ENCODE measurements around the gene ZNF248. TPM values are rescaled to one million over a fixed set of nuclear protein-coding genes. Genes with fewer than 3 reads are reported as not detected.

ZNF248 gene
- polyA plus RNA-seq, 1 experiment = 10.2 TPM

DNA sequence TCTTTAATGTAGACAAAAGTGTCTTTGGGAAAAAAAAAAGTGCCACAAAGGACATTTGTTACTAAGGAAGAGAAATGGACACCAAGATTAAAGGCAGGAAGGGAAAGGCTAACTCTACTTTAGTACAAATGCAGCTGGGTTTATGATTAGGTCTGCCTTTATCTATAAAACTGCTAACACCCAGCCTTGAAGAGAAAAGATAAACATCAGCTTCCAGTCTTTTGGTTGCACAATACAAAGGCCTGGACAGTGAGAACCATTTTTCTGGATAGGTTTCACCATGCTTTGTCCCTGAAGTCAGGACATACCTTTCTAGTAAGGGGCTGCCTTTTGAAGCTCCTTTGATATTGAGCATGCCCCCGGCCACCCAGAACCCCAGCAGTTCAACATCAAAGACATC is 45.1 kb downstream of the ZNF248 start:
- POLR2A ChIA-PET = no interaction called here
- Histone ChIP-seq H3K4me3 (ENCODE audit: low read depth, low read length) (no peak overlapping the region), H3K9me3 (ENCODE audit: control insufficient read depth, insufficient read depth, low read length) (peaks cover 9% of the 10 kb centered on the region; the same call in 1 of the 2 replicates), H3K27ac (ENCODE audit: low read depth, low read length) (no peak overlapping the region), H3K27me3 (ENCODE audit: control insufficient read depth, insufficient read depth, low read length) (no peaks in the 10 kb centered on the region)
- TF ChIP-seq, protein P1, sequence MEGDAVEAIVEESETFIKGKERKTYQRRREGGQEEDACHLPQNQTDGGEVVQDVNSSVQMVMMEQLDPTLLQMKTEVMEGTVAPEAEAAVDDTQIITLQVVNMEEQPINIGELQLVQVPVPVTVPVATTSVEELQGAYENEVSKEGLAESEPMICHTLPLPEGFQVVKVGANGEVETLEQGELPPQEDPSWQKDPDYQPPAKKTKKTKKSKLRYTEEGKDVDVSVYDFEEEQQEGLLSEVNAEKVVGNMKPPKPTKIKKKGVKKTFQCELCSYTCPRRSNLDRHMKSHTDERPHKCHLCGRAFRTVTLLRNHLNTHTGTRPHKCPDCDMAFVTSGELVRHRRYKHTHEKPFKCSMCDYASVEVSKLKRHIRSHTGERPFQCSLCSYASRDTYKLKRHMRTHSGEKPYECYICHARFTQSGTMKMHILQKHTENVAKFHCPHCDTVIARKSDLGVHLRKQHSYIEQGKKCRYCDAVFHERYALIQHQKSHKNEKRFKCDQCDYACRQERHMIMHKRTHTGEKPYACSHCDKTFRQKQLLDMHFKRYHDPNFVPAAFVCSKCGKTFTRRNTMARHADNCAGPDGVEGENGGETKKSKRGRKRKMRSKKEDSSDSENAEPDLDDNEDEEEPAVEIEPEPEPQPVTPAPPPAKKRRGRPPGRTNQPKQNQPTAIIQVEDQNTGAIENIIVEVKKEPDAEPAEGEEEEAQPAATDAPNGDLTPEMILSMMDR (IDR thresholded peaks at IDR 0.05; ENCODE audit: low read depth, low read length) = no peak
- CTCF ChIA-PET = no interaction called here
- no peak for DNase-seq (ENCODE audit: low read depth, low spot score)

DNA sequence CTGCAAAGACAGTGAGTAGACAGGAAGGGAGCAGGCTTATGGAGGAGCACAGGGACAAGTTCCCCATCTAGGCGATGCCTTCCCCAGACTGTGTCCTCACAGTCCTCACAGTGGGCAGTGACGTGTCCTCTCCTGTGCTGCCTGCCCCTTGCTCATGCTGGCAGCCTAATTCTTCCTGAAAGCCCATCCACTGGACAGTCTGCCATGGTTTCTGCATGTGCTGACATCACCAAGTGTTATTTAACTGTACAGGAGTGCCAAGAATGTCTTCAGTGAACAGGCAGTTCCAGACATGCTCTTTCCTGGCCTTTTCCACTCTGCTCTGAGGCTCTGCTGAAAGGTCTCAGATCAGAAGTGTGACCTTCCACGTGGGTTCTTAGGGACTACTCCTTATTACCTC is 54.1 kb downstream of the ZNF248 start:
- Histone ChIP-seq H3K27me3 (ENCODE audit: control insufficient read depth, insufficient read depth, low read length) (no peaks in the 10 kb centered on the region), H3K27ac (ENCODE audit: low read depth, low read length) (no peak overlapping the region), H3K9me3 (ENCODE audit: control insufficient read depth, insufficient read depth, low read length) (no peaks in the 10 kb centered on the region; the same call in 1 of the 2 replicates), H3K4me3 (ENCODE audit: low read depth, low read length) (no peak overlapping the region)
- ChIA-PET CTCF (no interaction called here), POLR2A (no interaction called here)
- TF ChIP-seq, protein P1 (IDR thresholded peaks at IDR 0.05; ENCODE audit: low read depth, low read length) = no peak
- no peak for DNase-seq (ENCODE audit: low read depth, low spot score)

GRCh38 chr10:37801557-37801956 is 55.9 kb downstream of the ZNF248 start:
- no peak overlapping the region for H3K4me3 ChIP-seq (ENCODE audit: low read depth, low read length)
- TF ChIP-seq, protein P1 (IDR thresholded peaks at IDR 0.05; ENCODE audit: low read depth, low read length) = no peak
- H3K27ac ChIP-seq (ENCODE audit: low read depth, low read length) = no peak overlapping the region
- DNase-seq (ENCODE audit: low read depth, low spot score) = no peak
- ChIA-PET POLR2A (no interaction called here), CTCF (interaction anchor here (1.0 kb wide), 1 partner anchor 175 kb away, joined by 3 read pairs; no protein-coding TSS in a partner anchor)
- no peaks in the 10 kb centered on the region for H3K27me3 ChIP-seq (ENCODE audit: control insufficient read depth, insufficient read depth, low read length)
- no peaks in the 10 kb centered on the region; the same call in 1 of the 2 replicates for H3K9me3 ChIP-seq (ENCODE audit: control insufficient read depth, insufficient read depth, low read length)

DNA sequence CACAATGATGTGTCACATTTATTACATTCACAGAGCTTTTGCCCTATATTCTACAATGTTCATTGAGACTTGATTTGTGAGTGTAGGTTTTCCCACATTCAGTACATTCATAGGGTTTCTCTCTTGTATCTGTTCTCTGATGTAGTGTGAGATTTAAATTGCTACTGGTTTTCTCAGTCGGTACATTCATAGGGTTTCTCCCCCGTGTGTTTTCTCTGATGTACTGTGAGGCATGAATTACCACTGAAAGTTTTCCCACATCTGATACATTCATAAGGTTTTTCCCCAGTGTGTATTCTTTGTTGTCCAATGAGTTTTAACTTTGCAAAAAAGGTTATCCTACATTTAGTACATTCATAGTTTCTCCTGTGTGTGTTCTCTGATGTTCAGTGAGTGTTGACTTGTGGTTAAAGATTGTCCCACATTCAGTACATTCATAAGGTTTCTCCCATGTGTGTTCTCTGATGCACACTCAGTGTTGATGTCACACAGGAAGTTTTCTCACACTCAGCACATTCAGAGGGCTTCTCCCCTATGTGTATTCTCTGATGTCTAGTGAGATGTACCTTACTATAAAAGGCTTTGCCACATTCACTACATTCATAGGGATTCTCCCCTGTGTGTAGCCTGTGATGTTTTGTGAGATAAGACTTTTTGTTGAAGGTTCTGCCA is 63.0 kb downstream of the ZNF248 start:
- no peak for DNase-seq (ENCODE audit: low read depth, low spot score)
- H3K4me3 ChIP-seq (ENCODE audit: low read depth, low read length) = no peak overlapping the region
- no peaks in the 10 kb centered on the region for H3K27me3 ChIP-seq (ENCODE audit: control insufficient read depth, insufficient read depth, low read length)
- CTCF ChIA-PET = no interaction called here
- POLR2A ChIA-PET = no interaction called here
- H3K9me3 ChIP-seq (ENCODE audit: control insufficient read depth, insufficient read depth, low read length) = peaks cover 9% of the 10 kb centered on the region
- H3K27ac ChIP-seq (ENCODE audit: low read depth, low read length) = no peak overlapping the region
- TF ChIP-seq, protein P1 (IDR thresholded peaks at IDR 0.05; ENCODE audit: low read depth, low read length) = no peak

- ChIA-PET POLR2A (no interaction called here), CTCF (no interaction called here)
- DNase-seq (ENCODE audit: low read depth, low spot score) = no peak
- Histone ChIP-seq H3K9me3 (ENCODE audit: control insufficient read depth, insufficient read depth, low read length) (peaks cover 12% of the 10 kb centered on the region), H3K27me3 (ENCODE audit: control insufficient read depth, insufficient read depth, low read length) (no peaks in the 10 kb centered on the region), H3K4me3 (ENCODE audit: low read depth, low read length) (no peak overlapping the region), H3K27ac (ENCODE audit: low read depth, low read length) (no peak overlapping the region)
- TF ChIP-seq, protein P1 (IDR thresholded peaks at IDR 0.05; ENCODE audit: low read depth, low read length) = no peak
These were observed 67.8 kb downstream of the ZNF248 start for GRCh38 chr10:37789590-37789989.

All from AG04450 (cell line).